GM12872 (cell line): ENCODE data around the gene OAS3.

Source experiments
- TF ChIP-seq, protein P1 (sequence below): IDR thresholded peaks from 3 replicates; pipeline ENCODE4 v1.5.1; 2011; ENCODE audit warnings: low read depth, mild to moderate bottlenecking, low read length, moderate library complexity; ENCODE audit not compliant: insufficient read depth

The OAS3 gene

GRCh38 chr12:112948806-112949205 lies 10.5 kb downstream of the OAS3 start:
- TF ChIP-seq, protein P1, sequence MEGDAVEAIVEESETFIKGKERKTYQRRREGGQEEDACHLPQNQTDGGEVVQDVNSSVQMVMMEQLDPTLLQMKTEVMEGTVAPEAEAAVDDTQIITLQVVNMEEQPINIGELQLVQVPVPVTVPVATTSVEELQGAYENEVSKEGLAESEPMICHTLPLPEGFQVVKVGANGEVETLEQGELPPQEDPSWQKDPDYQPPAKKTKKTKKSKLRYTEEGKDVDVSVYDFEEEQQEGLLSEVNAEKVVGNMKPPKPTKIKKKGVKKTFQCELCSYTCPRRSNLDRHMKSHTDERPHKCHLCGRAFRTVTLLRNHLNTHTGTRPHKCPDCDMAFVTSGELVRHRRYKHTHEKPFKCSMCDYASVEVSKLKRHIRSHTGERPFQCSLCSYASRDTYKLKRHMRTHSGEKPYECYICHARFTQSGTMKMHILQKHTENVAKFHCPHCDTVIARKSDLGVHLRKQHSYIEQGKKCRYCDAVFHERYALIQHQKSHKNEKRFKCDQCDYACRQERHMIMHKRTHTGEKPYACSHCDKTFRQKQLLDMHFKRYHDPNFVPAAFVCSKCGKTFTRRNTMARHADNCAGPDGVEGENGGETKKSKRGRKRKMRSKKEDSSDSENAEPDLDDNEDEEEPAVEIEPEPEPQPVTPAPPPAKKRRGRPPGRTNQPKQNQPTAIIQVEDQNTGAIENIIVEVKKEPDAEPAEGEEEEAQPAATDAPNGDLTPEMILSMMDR: no peak

DNA sequence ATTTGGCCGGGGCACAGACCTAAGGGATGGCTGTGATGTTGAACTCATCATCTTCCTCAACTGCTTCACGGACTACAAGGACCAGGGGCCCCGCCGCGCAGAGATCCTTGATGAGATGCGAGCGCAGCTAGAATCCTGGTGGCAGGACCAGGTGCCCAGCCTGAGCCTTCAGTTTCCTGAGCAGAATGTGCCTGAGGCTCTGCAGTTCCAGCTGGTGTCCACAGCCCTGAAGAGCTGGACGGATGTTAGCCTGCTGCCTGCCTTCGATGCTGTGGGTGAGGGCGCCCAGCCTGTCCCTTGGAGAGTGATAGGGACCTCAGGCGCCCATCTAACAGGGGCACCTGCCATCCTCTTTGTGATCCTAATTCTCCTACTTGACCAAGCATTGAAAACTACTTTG lies 12.4 kb downstream of the OAS3 start:
- TF ChIP-seq, protein P1: no peak

GRCh38 chr12:112961074-112961473 lies 22.8 kb downstream of the OAS3 start:
- TF ChIP-seq, protein P1: no peak

GRCh38 chr12:112961536-112961935 lies 23.3 kb downstream of the OAS3 start:
- TF ChIP-seq, protein P1: no peak

GRCh38 chr12:112962561-112962960 lies 24.3 kb downstream of the OAS3 start:
- TF ChIP-seq, protein P1: no peak

GRCh38 chr12:112963227-112963861 lies 25.1 kb downstream of the OAS3 start:
- TF ChIP-seq, protein P1: no peak

DNA sequence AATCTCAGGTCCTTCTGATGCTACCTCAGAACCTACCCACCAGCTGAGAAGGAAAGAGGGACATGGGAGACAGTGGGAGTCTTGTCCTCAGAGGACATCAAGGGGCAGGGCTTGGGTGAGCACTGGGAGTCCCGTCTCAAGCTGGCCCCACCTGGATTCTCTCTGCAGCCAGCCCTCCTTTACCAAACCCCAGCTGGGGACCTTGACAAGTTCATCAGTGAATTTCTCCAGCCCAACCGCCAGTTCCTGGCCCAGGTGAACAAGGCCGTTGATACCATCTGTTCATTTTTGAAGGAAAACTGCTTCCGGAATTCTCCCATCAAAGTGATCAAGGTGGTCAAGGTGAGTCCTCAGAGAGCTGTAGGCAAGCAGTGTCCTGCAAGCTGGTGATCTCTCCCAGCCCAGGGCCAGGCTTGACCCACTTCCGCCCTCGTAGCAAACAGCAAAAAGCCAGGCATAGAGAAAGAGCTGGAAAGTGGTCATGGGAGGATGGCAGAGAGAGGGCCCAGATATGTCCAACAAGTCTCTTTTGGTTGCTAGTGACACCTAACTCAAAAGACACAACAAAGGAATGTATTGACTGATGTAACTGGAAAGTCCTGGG lies 25.9 kb downstream of the OAS3 start:
- TF ChIP-seq, protein P1: no peak

DNA sequence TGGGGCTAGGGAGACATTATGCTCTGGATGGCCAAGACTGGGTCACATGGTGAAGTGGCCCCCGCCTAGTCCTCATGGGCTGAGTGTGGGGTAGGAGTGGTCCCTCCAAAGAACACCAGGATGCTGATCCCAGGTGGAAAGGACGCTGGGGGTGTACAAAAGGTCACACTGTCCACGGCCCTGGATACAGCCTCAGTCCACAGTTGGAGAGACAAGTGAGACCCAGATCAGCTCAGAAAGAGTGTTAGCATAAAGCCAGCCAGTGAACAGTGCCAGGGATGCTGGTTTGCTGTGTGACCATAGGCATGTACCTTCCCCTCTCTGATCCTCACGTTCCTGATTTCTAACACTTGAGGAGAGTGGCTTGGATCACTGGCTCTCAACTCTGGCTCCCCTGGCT lies 26.6 kb downstream of the OAS3 start:
- TF ChIP-seq, protein P1: no peak
